ENCODE results near the gene PPP6R2. TPM values are rescaled to one million over a fixed set of nuclear protein-coding genes. Genes with fewer than 3 reads are reported as not detected.

The PPP6R2 gene
- total RNA-seq, 1 experiment from 2014 or later, result 31.4 TPM

DNA sequence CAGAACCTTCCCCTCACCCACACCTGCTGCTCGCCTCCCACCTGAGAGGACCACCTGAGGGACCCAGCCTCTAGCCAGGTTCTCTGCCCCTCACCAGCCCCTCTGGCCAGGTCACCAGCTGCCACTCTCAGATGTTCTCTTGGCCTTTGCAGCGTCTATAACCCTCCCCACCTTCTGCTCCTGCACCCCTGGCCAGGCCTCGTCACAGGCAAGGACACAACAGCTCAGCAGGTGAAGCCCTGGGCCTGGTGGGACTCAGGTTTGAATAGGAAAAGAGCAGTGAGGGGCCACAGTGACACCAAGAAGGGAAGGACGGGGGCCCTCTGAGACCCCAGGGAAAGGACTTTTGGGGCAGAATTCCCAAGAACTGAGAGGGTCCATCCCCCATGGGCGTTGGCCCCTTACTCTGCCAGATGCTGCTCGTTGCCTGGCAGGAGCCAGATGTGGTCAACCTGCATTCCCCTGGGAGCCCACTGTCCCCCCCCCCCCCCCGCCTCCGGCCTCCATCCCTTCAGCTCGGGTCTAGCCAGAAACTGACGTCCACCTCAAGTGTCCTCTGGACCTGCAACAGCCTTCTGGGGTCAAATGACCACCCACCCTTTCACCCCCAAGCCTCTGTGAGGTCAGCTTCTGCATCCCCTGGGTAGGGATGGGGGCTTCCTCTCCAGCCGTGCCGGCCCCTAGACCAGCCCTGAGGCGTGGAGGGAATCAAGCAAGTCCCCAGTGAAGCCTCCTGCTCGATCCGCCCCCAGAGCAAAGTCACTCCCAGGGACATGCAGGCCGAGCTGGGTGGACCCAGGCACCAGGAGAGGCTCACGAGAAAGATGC lies 103.0 kb downstream of the PPP6R2 start:
- no peak for DNase-seq (ENCODE audit: low read depth)

DNA sequence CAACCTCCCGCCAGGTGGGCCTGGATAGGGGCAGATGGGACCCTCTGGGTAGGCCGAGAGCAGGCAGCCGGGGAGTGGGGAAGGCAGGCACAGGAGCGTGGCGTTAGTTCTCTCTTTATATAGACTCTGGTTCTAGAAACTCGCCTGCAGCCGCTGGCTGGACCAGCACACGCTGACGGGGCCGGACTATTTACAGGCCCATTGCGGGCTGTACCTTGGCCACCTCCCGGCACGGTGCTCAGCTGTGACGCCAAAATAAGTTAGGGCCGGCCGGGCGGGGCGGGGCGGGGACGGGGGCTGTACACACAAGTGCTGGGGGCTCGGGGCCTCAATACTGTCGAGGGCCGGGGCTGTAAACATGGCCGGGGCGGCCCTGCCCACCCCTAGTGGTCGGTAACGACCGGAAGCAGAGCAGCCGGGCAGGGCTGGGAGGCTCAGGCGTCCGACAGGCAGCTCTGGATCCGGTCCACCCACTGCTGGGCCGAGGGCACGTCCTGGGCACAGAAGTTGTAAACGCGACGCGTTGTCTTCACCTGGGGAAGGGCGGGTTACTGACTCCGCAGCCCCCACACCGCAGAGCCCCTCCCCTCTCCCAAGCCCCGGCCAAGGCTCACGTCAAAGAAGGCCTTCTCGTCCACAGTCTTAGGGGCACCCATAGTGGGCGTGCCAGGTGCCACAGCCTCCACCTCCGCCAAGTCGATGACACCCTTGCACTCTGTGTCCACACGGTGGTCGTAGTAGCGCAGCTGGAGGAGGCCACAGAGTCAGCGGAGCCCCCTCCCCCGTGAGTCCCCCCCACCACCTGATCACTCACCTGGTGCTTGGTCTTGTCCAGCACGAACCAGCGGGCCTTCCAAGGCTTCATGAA lies 103.8 kb downstream of the PPP6R2 start:
- no peak for DNase-seq (ENCODE audit: low read depth)

DNA sequence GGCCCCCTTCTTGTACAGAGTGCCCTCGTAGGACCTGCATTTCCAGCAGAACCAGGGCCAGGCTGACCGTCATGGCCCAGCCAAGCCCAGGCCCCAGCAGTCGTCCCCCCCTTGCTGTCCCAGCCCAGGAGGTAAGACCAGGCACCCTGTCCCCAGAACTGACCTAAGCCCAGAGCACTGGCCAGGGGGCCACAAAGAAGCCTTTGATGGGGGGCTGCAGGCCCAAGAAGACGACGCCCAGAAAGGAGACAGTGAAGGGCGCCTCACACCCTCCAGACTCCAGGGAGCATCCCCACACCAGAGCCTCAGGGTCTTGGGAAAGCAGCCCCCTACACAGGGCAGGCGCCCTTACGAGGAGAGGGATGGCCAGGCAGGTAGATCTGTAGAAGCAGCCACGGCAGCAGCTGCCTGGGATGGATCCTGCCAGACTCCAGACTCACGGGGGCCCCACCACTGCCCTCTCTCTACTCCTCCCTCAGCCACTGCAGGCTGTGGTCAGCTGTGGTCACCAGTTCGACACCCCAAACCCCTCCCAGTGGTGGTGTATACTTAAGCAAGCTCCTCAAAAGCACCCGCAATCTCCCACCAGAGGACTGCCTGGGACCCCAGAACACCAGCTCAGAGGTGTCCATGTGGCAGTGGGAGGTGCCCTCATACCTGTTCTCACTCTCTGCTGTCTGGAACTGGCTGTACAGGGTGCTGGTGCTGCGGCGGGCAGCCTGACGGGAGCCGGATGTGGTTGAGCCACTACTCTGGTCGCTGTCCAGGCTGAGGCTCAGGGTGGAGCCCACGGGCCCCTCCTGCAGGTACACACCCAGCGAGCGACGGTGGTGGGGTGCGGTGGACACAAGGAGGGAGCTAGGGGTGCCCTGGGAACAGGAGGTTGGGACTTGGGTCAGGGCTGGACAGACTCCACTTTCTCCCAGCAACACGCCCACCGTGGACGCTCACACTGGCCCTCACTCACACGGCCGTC lies 104.7 kb downstream of the PPP6R2 start:
- DNase-seq (ENCODE audit: low read depth), result no peak

DNA sequence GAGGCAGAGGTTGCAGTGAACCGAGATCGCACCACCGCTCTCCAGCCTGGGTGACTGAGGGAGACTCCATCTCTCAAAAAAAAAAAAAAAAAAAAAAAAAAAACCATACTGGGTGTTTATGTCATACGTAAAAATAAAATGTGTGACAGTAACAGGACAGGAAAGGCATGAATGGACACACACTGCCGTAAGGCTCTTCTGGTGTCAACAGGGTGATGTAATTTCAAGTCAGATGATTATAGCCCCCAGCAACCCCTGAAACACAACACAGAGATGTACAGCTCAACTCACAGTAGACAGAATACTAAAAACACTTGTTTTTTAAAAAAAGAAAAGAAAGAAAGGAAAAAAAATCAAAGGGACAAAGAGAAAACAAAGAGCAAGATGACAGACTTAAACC lies 109.5 kb downstream of the PPP6R2 start:
- no peak for DNase-seq (ENCODE audit: low read depth)

DNA sequence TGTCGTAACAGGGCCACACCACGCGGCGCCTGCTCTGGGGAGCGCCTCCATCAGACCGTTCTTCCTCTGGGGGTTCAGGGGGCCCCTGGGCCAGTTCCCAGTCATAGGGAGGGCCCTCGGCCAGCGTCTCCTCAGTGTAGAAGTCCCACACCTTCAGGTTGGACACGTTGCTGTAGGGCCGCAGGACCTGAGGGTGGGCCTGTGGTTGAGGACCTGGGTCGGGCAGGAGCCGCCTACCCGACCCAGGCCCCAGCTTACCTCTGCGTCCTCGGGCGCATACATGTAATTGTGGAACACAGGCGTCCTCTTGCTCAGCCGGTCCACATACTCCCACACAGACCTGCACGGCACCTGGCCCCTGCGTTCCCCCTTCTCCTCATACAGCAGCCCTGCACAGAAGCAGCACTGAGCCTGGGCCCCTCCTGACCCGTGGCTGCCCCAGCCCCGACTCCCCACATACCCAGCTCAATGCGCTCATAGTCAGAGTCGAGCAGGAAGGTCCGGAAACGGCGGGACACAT lies 111.5 kb downstream of the PPP6R2 start:
- no peak for DNase-seq (ENCODE audit: low read depth)

DNA sequence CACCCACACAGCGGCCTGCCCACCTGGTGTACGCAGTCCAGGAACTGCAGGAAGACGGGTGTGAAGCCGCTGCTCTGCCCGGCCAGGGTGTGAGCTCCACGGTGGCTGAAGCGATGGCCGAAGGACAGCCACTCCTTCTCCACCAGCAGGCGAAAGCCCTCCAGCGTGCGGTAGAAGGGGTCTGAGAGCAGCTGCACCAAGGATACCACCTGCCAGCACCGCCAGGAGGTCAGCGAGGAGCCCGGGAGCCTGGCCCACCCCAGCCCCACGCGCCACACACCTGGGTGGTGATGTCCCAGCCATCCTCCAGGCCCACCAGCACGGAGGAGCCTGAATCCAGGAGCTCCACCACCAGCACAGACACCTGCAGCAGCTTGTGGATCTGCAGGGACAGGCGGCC lies 112.1 kb downstream of the PPP6R2 start:
- no peak for DNase-seq (ENCODE audit: low read depth)

DNA sequence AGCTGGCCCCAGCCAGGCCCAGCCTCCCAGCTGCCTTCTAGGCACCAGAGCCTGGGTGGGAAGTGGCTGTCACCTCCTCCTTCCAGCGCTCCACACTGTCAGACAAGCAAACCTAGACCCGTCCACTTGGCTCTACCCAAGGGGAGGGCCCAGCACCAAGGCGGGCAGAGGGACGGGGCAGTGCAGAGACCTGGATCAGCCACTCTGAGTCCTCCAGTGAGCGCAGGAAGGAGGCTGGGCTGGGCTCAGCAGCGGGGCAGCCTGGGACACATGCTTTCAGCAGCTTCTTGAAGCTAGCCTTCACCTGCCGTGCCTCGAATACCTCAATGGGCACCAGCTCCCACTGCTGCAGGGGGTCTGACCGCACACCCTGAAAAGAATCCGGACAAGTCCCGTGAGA lies 112.9 kb downstream of the PPP6R2 start:
- DNase-seq (ENCODE audit: low read depth), result no peak

DNA sequence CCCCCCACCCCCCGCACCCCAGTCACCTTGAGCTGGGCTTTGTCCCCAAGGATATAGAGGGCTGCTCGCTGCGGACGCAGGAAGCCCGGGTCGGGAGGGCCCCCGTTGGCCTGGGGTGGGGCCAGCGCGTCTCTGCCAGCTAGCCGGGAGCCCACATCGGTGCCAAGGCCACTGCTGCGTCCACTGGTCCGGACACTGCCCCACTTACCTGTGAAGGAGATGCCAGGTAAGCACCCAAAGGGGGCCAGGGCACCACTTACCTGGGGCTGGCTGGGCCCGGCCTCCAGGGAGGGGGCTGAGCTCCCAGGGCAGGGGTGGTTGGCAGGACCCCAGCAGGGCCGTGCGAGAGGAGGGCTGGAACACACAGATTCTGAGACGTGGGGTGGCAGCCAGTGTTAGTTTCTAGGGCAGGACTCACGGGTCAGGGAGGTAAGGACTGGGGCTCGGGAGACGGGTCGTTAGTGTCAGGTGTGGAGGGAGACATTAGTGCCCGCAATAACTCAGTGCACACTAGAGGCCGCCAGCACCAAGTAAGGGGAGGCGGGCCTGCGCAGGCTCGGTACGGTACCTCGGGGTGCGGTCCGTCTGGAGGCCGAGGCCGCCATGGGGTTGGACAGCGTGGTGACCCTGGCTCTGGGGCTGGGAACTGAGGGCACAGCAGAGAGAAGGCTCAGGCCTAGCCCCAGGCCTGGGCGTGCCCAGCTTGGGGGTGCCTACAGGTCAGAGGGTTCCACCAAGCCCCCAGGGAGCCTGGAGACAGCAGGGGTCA lies 113.5 kb downstream of the PPP6R2 start:
- no peak for DNase-seq (ENCODE audit: low read depth)

DNA sequence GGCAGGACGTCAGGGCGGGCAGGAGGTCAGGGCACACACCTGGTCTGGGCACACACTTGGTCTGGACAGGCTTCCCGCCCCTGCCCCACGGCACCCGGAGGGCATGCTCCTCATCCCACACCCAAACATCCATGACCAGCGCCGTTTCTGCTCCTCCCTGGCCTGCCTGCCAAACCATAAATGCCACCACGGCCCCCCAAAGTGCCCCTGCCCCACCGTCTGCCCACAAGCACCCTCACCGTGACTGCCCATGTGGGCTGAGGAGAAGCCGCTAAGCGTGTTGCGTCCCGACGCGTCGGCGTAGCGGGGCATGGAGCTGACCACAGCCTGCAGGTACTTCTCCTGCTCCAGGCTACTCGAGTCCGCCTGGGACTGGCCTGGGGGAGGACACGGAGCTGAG lies 115.9 kb downstream of the PPP6R2 start:
- DNase-seq (ENCODE audit: low read depth), result no peak

DNA sequence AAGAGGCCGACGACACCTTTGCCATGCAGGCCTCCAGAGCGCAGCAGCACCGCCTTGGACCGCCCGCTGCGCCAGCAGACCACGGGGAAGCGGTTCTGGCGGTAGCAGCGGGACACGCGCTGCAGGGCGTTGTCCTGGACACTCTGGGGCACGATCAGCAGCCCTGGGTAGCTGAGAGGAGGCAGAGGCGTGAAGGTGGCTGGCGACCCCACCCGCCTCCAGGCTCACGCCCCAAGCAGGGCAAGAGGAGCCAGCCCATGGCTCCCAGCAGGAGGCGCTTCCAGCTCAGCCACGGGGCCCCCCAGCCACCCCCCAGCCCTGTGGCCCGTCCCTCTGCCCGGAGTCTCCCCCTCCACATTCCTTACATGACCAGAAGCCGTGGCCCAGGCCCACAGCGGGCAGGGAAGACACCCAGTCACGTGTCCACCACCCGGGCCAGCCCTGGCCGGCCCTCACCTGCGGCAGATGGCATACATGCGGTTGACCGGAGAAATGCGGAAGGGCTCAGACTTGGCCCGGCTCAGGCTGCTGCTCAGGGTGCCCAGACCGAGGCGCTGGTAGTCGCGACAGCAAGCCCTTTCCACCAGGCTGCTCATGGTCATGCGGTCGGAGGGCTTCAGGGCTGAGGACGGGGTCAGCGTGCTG lies 116.5 kb downstream of the PPP6R2 start:
- DNase-seq (ENCODE audit: low read depth), result no peak

DNA sequence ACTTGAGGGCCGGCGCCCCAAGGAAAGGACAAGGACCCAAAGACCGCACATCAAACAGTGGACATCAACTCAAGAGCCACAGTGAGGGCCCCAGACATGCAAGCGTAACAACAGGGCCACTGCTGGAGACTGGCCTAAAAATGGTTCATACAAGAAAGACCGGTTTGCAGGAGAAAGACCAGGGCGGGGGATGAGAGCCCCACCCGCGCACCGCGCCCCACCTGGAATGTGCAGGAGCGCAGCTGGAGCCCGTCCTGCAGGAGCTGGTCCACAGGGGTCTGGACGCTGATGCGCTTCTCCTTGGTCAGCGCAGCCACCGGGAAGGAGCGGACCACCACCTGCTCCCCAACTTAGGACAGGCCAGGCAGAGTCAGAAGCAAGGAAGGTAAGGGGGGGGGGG lies 117.8 kb downstream of the PPP6R2 start:
- DNase-seq (ENCODE audit: low read depth), result no peak

DNA sequence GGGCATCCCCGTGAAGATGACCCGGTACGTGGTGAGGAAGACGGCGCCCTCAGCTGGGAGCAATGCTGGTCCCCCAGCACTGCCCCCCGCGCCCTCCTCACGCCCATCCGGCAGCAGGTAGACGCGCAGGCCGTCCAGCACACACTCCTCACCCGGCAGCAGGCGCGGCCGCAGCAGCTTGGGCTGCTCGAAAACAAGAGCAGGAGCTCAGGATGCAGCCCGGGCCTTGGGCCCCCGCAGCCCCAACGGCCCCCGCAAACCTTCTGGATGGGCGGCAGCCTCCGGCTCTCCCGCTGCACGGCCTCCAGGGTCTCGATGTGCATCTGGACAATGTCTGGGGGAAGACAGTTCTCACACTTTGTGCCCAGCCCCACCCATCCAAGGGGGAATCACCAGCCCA lies 118.4 kb downstream of the PPP6R2 start:
- no peak for DNase-seq (ENCODE audit: low read depth)

DNA sequence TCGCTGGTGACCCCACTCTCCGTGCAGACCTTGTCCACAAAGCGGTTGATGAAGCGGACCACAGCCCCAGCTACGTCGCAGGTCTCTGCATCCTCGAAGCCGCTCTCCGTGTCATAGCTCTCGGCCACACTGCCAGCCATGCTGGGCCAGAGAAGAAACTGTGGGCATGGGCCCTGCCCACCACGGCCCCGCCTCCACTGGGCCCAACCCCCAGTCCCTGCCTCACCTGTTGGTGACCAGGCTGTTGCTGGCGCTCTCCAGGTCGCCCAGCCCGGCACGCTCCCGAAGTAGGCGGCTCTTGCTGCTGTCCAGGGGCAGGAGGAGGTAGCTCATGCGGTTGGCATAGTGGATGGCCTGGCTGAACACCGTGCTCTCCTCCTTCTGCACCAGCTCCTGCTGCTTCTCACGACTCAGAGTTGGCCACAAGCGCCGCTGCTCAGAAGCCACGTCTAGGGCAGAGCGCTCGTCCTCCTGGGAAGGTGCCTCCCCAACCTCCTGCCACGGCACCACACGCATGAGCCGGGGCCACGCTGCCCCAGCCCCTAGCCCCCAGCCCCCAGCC lies 118.9 kb downstream of the PPP6R2 start:
- DNase-seq (ENCODE audit: low read depth), result no peak

DNA sequence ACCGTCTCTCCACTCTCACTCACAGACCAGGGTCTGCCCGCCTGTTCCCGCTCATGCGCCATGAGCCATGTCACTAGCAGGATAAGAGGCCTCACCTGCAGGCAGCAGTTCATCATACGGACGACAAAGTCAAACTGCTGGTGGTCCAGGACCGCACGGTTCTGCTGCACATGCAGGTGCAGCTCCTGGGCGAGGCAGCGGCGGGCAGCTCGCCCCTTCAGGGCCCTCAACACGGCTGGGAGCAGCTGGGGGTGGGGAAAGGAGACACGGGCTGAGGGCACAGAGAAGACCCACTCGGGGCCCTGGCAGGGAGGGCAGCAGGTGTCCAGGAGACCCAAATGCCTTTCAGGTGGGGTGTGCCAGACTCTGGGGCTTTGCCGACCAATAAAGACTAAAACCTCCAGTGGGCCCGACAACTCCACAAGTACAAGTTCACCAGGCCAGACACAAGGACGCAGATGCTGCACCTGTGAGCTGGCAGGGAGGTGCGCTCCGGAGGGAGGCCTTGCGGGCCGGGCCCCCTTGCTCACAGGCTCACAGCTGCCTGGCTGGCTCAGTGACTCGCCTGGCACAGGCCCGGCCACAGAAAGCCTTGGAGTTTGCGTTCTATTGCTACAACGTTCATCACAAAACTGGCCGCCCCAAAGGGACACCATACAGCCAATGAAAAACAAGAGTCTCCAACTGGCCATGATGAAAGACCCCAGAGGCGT lies 120.2 kb downstream of the PPP6R2 start:
- no peak for DNase-seq (ENCODE audit: low read depth)

DNA sequence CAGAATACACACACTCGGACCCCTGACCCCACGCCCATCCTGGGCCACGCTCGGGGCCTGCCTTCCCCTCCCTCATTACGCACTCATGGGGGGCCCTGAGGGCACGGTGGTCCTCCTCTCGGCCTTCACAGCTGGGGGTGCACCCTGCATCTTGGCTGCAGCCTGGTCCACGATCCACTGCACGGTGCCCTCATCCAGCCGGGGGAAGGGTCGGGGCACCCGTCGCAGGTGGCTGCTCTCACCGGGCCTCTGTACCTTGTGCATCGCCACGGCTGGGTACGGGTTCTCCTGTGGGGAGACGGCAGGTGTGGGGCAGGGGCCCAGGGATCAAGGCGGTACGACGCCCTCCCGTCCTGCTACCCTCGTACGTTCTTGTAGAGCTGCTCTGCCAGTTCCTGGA lies 121.3 kb downstream of the PPP6R2 start:
- no peak for DNase-seq (ENCODE audit: low read depth)

DNA sequence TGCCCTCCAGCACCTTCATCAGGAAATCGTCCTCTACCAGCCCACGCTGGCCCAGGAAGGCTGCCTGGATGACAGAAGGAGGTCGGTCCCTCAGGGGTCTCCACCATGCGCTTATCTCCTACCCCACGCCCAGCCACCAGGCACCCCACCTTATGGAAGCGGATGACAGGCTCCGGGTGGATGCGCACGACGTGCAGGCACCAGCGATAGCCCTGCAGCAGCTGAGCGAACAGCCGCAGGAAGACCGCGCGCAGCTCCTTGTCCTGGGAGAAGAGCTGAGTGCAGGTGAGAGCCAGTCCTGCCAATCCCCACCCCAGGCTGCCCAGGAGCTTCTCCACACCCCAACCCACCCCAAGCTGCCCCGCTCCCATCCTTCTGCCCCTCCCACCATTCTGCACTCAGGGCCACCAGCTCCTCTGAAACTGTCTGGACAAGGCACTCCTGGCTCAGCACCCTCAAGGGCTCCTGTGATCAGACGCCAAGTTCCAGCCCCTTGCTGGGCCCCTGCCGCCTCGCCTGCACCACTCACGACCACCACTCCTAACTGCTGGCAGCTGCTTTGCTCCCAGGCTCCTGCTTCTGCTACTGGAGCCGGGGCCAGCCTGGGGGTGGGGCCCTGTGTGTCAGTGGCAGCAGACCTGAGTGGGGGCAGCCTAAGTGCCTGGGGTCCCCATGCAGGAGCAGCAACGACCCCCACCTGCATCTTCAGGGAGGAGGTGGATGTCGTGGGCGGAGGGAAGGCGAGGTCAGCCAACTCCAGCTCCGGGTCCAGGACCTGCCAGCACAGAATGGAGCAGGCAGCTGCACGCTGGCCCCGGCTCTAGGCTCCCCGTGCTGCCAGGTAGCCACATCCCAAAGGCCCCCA lies 122.2 kb downstream of the PPP6R2 start:
- no peak for DNase-seq (ENCODE audit: low read depth)

DNA sequence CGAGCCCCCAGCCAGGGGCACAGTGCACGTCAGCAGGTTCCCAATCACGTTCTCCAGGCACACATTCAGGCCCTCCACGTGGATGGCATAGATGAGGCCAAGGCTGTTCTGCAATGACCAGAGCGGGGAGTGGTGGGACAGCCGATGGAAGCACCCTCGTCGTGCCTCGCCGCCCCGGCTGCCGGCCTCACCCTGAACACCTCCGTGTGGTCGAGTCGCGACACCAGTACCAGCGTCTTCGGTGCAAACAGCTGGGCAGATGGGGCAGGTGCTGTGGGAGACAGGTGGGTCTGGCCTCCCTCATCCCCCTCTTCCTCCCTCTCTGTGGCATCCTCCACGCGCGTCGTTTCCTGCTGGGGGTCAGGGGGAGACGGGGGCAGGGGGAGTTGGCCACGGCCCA lies 124.2 kb downstream of the PPP6R2 start:
- DNase-seq (ENCODE audit: low read depth), result no peak

DNA sequence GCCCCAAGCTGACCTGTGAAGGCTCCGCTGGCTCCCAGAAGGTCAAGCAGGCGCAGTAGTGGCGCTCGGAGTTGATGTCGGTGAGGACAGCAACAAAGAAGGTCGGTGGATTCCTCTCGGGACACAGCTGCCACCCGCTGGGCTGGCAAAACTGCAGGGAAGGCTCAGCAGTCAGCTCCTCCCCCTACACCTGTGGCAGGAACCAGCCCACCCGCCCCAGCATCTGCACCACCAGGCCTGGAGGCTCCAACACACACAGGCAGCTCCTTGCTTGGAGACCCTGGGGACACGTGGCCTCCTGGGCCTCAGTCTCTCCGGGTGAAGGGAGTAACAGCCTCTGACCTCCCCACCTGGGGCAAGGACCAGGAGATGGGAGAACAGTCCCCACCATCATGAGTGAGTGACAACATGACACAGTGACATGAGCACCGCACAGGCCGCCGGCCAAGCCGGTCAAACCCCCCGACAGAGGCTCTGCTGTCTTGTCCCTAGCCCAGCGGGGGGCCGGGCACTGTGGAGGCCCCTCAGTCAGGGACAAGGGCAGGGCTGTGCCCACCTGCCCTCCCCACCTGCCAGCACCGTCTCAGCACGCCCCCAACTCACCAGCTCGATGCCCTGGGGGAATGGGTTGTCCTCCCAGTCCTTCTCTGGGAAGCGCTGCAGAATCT lies 124.8 kb downstream of the PPP6R2 start:
- DNase-seq (ENCODE audit: low read depth), result no peak

Data from M059J (cell line).